ENCODE measurements around the gene RNF31. TPM values are rescaled to one million over a fixed set of nuclear protein-coding genes. Genes with fewer than 3 reads are reported as not detected.

Gene RNF31
- total RNA-seq, 2 experiments from 2014 or later = 131 to 153 TPM

GRCh38 chr14:24110060-24110459 lies 37.2 kb upstream of the RNF31 start:
- Mint-ChIP-seq H3K4me1 (peaks cover 31% of the 10 kb centered on the region), H3K36me3 (peaks cover 5% of the 10 kb centered on the region), H3K4me3 (no peak overlapping the region), H3K9me3 (no peaks in the 10 kb centered on the region), H3K27ac (no peak overlapping the region), H3K27me3 (no peaks in the 10 kb centered on the region)
- ATAC-seq (ENCODE audit: low read depth) (no peak), DNase-seq (no peak)
- POLR2A ChIA-PET = interaction anchor here (0.7 to 7.0 kb wide), 11 partner anchors 16 to 86 kb away, joined by 3 to 116 read pairs (median 6); partner anchors contain the start of genes EMC9, IPO4, IRF9 and PCK2

DNA sequence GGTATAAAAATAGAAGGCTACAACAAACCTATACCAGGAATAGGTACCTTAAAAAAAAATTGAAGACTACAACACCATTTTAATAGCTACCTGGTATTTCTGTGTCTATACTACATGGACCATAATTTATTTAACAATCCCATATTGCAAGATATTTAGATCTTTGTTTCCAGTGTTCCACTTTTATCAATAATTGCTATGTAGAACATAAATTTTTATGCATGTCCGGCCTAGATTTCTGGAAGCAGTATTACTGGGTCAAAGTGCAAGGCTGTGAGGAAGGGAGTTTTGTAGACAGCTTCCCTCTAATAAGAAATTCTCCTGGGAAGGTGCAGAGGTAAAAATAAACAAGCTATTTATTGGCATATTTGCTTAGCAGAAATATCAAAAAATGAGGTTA lies 36.8 kb upstream of the RNF31 start:
- ATAC-seq (ENCODE audit: low read depth) (no peak), DNase-seq (no peak)
- POLR2A ChIA-PET = interaction anchor here (1.0 to 7.0 kb wide), 9 partner anchors 17 to 78 kb away, joined by 3 to 116 read pairs (median 17); partner anchors contain the start of genes EMC9, IPO4, IRF9 and PCK2
- Mint-ChIP-seq H3K27me3 (no peaks in the 10 kb centered on the region), H3K27ac (no peak overlapping the region), H3K4me1 (peaks cover 31% of the 10 kb centered on the region), H3K4me3 (no peak overlapping the region), H3K9me3 (no peaks in the 10 kb centered on the region), H3K36me3 (peaks cover 7% of the 10 kb centered on the region)

DNA sequence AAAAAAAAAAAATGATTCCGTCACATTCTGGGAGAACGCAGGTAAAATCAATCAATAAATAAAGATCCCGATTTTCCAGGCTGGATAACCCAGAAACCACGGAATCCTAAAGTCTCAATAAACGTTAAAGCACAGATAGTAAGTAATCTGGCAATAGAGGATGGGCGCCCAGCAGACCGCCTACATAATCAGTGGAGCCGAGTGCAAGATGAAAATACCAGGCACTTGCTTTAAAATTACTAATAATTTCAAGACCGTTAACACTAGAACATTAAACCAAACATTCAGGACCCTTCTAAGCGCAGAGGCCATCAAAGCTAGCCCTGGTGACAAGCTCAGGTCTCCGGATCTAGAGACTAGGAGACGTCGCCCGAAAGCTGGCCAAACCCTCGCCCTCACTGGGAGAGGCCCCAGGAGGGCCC lies 33.9 kb upstream of the RNF31 start:
- peak overlapping the region; percentile 99 for H3K4me3 Mint-ChIP-seq
- H3K36me3 Mint-ChIP-seq = peaks cover 23% of the 10 kb centered on the region
- no peak for ATAC-seq (ENCODE audit: low read depth)
- no peak for DNase-seq
- POLR2A ChIA-PET = interaction anchor here (1.0 to 8.3 kb wide), 23 partner anchors 10 to 219 kb away, joined by 3 to 176 read pairs (median 7); partner anchors contain the start of genes CARMIL3, CHMP4A, DHRS1 and DHRS4L2
- H3K27me3 Mint-ChIP-seq = no peaks in the 10 kb centered on the region
- peaks cover 30% of the 10 kb centered on the region for H3K4me1 Mint-ChIP-seq
- H3K9me3 Mint-ChIP-seq = no peaks in the 10 kb centered on the region
- peak overlapping the region; percentile 99 for H3K27ac Mint-ChIP-seq

- DNase-seq = peak; percentile 83
- Mint-ChIP-seq H3K4me3 (peak overlapping the region; percentile 99), H3K36me3 (peaks cover 29% of the 10 kb centered on the region), H3K4me1 (peaks cover 28% of the 10 kb centered on the region), H3K27ac (peak overlapping the region; percentile 99), H3K9me3 (no peaks in the 10 kb centered on the region), H3K27me3 (no peaks in the 10 kb centered on the region)
- POLR2A ChIA-PET = interaction anchor here (0.8 to 8.3 kb wide), 36 partner anchors 10 to 317 kb away, joined by 3 to 176 read pairs (median 6); partner anchors contain the start of genes CARMIL3, CHMP4A, DHRS1 and DHRS4L2
- peak; percentile 31 for ATAC-seq (ENCODE audit: low read depth)
Measured at GRCh38 chr14:24113801-24114531, 33.3 kb upstream of the RNF31 start.

DNA sequence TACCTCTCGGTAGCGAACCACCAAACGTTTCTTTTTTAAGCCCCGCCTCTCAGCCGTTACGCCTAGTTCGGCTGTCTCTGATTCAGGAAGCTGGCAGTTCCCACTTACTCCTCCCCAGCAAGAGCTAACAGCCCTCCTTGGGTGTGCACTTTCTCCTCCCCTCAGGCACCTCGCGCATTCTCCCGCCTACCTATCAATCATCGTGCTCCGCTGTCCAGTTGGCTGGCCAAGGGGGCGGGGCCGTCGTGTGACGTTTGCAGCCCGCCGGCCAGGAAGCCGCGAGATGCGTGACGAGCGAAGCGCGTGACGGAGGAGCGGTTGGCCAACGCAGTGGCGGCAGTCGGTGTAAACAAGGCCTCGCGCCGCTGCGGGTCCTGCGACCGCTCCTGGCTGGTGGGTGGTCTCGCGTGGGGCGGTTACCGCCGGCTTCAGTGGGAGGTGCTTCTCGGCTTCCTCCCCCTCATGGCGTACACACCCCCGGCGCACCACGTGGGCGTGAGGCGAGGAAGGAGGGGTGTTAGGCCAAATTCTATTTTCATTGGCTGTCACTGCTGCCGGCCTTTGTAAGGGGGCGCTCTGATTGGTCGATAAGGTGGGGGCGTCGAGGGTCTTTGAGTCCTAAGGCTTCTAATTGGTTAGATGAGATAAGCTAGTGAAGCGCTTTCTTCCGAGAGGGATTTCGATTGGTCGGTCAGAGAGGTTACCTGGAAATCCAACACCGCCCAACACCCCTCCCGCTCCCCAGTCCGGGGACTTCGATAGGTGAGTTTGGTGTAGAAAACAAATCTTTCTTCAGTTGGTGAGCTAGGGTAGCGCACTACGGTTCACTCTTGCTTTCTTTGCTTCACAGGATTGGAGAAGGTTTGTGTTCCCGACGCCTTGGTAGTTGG lies 32.5 kb upstream of the RNF31 start, which contains the start of the genes DCAF11 and NRL:
Gene DCAF11, plus strand, starts transcription at position 246 of the 890 bp plus-strand sequence. CDS start 818 bp downstream, outside the sequence.
Gene NRL, minus strand, starts transcription at position 418 of the 890 bp plus-strand sequence. CDS start 32,101 bp downstream, outside the sequence.
- H3K4me1 Mint-ChIP-seq = peaks cover 24% of the 10 kb centered on the region
- peak within 1 kb of the TSS; percentile 99 for H3K27ac Mint-ChIP-seq
- H3K9me3 Mint-ChIP-seq = no peaks in the 10 kb centered on the region
- ATAC-seq (ENCODE audit: low read depth) (peak; percentile 89), DNase-seq (peak; percentile 99)
- POLR2A ChIA-PET = interaction anchor here (0.7 to 8.3 kb wide), 38 partner anchors 11 to 812 kb away, joined by 3 to 176 read pairs (median 6); partner anchors contain the start of genes CARMIL3, CHMP4A, DHRS1 and DHRS4L2
- H3K36me3 Mint-ChIP-seq = peaks cover 29% of the 10 kb centered on the region
- no peaks in the 10 kb centered on the region for H3K27me3 Mint-ChIP-seq
- peak within 1 kb of the TSS; percentile 99 for H3K4me3 Mint-ChIP-seq

GRCh38 chr14:24115422-24116127 lies 31.7 kb upstream of the RNF31 start:
- Mint-ChIP-seq H3K27me3 (no peaks in the 10 kb centered on the region), H3K27ac (peak overlapping the region; percentile 99), H3K4me3 (peak overlapping the region; percentile 99), H3K36me3 (peaks cover 29% of the 10 kb centered on the region), H3K4me1 (peaks cover 23% of the 10 kb centered on the region), H3K9me3 (no peaks in the 10 kb centered on the region)
- no peak for DNase-seq
- POLR2A ChIA-PET = interaction anchor here (1.0 to 8.3 kb wide), 17 partner anchors 10 to 795 kb away, joined by 3 to 176 read pairs (median 10); partner anchors contain the start of genes CHMP4A, EMC9, FITM1 and IRF9
- no peak for ATAC-seq (ENCODE audit: low read depth)

DNA sequence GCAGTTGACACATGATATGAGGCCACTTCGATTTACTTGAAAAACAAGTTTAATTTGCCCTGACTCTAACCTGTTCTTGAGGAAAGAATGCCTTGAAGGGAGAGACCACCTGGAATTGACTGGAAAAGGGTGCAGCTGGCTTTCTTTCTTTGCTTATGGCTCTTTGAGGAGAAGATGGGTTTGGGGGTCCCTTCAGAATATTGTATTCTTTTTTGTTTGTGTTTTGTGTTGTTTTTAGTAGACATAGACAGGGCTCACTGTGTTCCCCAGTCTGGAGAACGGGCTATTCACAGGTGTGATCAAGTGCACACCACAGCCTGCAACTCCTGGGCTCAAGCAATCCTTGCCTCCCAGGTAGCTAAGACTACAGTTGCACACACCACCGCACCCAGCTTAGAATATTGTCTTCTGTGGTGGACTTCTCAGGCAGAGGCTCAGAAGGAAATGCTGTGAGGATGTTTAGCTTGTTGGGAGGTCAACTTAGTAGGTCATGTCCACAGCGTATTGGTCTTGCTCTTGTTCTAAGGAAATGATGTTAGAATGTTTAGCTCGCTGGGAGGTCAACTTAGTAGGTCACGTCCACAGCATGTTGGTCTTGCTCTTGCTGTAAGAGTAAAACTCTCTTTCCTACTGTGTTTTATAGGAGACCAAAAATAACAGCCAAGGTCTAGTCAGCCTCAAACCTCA lies 31.0 kb upstream of the RNF31 start:
- peak overlapping the region; percentile 99 for H3K4me3 Mint-ChIP-seq
- peak overlapping the region; percentile 99 for H3K27ac Mint-ChIP-seq
- H3K9me3 Mint-ChIP-seq = no peaks in the 10 kb centered on the region
- ATAC-seq (ENCODE audit: low read depth) (no peak), DNase-seq (no peak)
- POLR2A ChIA-PET = interaction anchor here (0.6 to 8.3 kb wide), 9 partner anchors 9 to 244 kb away, joined by 3 to 176 read pairs (median 51); partner anchors contain the start of genes EMC9, FITM1, IRF9 and PCK2
- no peaks in the 10 kb centered on the region for H3K27me3 Mint-ChIP-seq
- H3K36me3 Mint-ChIP-seq = peaks cover 30% of the 10 kb centered on the region
- H3K4me1 Mint-ChIP-seq = peaks cover 19% of the 10 kb centered on the region

- Mint-ChIP-seq H3K4me1 (peaks cover 19% of the 10 kb centered on the region), H3K27ac (no peak overlapping the region), H3K9me3 (no peaks in the 10 kb centered on the region), H3K4me3 (no peak overlapping the region), H3K36me3 (peaks cover 32% of the 10 kb centered on the region), H3K27me3 (no peaks in the 10 kb centered on the region)
- POLR2A ChIA-PET = interaction anchor here (0.8 to 8.3 kb wide), 6 partner anchors 8 to 44 kb away, joined by 3 to 176 read pairs (median 77); partner anchors contain the start of genes EMC9, FITM1, IRF9 and PCK2
- ATAC-seq (ENCODE audit: low read depth) = no peak
- DNase-seq = no peak
Measured at GRCh38 chr14:24117179-24117578, 30.1 kb upstream of the RNF31 start.

GRCh38 chr14:24119691-24120090 lies 27.6 kb upstream of the RNF31 start:
- H3K4me3 Mint-ChIP-seq = no peak overlapping the region
- POLR2A ChIA-PET = interaction anchor here (0.9 to 8.3 kb wide), 2 partner anchors 18 to 111 kb away, joined by 4 to 176 read pairs; partner anchors contain the start of genes EMC9 and PSME1
- no peak overlapping the region for H3K27ac Mint-ChIP-seq
- peaks cover 19% of the 10 kb centered on the region for H3K4me1 Mint-ChIP-seq
- DNase-seq = no peak
- ATAC-seq (ENCODE audit: low read depth) = no peak
- peaks cover 45% of the 10 kb centered on the region for H3K36me3 Mint-ChIP-seq
- H3K27me3 Mint-ChIP-seq = no peaks in the 10 kb centered on the region
- H3K9me3 Mint-ChIP-seq = no peaks in the 10 kb centered on the region

GRCh38 chr14:24121210-24121609 lies 26.1 kb upstream of the RNF31 start:
- no peak overlapping the region for H3K27ac Mint-ChIP-seq
- H3K4me3 Mint-ChIP-seq = no peak overlapping the region
- no peak for DNase-seq
- POLR2A ChIA-PET = interaction anchor here (5.8 to 8.3 kb wide), 2 partner anchors 15 to 17 kb away, joined by 29 to 176 read pairs; partner anchors contain the start of genes EMC9 and PSME1
- peaks cover 39% of the 10 kb centered on the region for H3K36me3 Mint-ChIP-seq
- no peaks in the 10 kb centered on the region for H3K9me3 Mint-ChIP-seq
- peaks cover 14% of the 10 kb centered on the region for H3K4me1 Mint-ChIP-seq
- no peaks in the 10 kb centered on the region for H3K27me3 Mint-ChIP-seq
- no peak for ATAC-seq (ENCODE audit: low read depth)

GRCh38 chr14:24122416-24122815 lies 24.9 kb upstream of the RNF31 start:
- Mint-ChIP-seq H3K36me3 (peaks cover 32% of the 10 kb centered on the region), H3K9me3 (no peaks in the 10 kb centered on the region), H3K4me3 (no peak overlapping the region), H3K27ac (no peak overlapping the region), H3K4me1 (peaks cover 9% of the 10 kb centered on the region), H3K27me3 (no peaks in the 10 kb centered on the region)
- DNase-seq = no peak
- POLR2A ChIA-PET = interaction anchor here (0.9 to 5.8 kb wide), 3 partner anchors 9 to 19 kb away, joined by 3 to 29 read pairs (median 3); partner anchors contain the start of genes EMC9 and PSME1
- ATAC-seq (ENCODE audit: low read depth) = no peak
